ENCODE measurements around the gene MUC5B.
"Not testable (repeated sequence)": the region's sequence is repeated elsewhere in the genome, so short reads cannot be mapped to it uniquely, and the experiment has no call there.

The MUC5B gene, protein sequence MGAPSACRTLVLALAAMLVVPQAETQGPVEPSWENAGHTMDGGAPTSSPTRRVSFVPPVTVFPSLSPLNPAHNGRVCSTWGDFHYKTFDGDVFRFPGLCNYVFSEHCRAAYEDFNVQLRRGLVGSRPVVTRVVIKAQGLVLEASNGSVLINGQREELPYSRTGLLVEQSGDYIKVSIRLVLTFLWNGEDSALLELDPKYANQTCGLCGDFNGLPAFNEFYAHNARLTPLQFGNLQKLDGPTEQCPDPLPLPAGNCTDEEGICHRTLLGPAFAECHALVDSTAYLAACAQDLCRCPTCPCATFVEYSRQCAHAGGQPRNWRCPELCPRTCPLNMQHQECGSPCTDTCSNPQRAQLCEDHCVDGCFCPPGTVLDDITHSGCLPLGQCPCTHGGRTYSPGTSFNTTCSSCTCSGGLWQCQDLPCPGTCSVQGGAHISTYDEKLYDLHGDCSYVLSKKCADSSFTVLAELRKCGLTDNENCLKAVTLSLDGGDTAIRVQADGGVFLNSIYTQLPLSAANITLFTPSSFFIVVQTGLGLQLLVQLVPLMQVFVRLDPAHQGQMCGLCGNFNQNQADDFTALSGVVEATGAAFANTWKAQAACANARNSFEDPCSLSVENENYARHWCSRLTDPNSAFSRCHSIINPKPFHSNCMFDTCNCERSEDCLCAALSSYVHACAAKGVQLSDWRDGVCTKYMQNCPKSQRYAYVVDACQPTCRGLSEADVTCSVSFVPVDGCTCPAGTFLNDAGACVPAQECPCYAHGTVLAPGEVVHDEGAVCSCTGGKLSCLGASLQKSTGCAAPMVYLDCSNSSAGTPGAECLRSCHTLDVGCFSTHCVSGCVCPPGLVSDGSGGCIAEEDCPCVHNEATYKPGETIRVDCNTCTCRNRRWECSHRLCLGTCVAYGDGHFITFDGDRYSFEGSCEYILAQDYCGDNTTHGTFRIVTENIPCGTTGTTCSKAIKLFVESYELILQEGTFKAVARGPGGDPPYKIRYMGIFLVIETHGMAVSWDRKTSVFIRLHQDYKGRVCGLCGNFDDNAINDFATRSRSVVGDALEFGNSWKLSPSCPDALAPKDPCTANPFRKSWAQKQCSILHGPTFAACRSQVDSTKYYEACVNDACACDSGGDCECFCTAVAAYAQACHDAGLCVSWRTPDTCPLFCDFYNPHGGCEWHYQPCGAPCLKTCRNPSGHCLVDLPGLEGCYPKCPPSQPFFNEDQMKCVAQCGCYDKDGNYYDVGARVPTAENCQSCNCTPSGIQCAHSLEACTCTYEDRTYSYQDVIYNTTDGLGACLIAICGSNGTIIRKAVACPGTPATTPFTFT (N-terminal part only)

DNA sequence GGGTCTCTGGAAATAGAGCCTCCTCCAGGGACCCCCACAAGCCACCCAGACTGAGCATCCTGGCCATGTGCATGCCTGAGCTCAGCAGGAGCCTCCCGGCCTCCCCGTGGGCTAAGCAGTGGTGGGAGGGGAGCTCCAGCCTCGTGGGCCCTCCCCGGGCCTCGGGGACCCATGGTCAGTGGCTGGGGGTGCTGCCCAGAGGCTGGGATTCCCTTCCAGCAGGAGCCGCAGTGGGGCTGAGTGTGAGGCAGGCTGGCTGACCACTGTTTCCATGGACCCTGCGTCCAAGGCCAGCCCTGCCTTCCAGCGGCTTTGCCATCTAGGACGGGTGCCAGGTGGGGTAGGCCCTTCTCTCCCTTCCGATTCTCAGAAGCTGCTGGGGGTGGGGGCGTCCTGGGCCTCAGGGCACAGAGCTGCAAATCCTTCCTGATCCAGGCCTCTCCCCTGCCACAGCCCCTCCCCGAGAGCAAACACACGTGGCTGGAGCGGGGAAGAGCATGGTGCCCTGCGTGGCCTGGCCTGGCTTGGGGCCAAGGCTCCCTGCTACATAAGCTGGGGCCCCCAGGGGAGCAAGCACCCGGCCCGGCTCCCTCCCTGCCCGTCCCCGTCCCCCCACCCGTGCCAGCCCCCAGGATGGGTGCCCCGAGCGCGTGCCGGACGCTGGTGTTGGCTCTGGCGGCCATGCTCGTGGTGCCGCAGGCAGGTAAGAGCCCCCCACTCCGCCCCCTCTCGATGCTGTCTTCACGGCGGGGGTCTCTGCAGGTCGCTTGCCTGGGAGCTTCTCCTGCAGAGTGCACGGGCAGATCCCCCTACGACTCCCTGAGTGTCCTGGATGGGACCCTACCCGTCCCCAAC, at the start of gene MUC5B:
Gene MUC5B, plus strand, starts transcription at position 576 of the 855 bp plus-strand sequence. Its CDS starts 58 bp downstream, at position 634.
- Histone ChIP-seq H3K36me3 (ENCODE audit: insufficient read depth, low read length) (no peaks in the 10 kb centered on the region), H3K9ac (ENCODE audit: low read depth, low read length) (no peak within 1 kb of the TSS), H3K9me3 (ENCODE audit: control insufficient read depth, insufficient read depth, low read length) (no peaks in the 10 kb centered on the region), H3K4me1 (ENCODE audit: insufficient read depth, low read length) (no peaks in the 10 kb centered on the region; the same call in 1 of the 2 replicates)

DNA sequence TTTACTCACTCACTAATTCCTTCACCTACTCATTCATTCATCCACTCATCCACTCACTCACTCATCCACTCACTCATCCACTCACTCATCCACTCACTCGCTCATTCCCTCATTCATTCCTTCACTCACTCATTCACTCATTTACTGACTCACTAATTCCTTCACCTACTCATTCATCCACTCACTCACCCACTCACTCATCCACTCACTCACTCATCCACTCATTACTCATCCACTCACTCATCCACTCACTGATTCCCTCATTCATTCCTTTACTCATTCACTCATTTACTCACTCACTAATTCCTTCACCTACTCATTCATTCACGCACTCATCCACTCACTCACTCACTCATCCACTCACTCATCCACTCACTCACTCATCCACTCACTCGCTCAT, 49.5 kb upstream of the MUC5B start:
- H3K4me1 ChIP-seq (ENCODE audit: insufficient read depth, low read length); H3K36me3 ChIP-seq (ENCODE audit: insufficient read depth, low read length); H3K9me3 ChIP-seq (ENCODE audit: control insufficient read depth, insufficient read depth, low read length); H3K9ac ChIP-seq (ENCODE audit: low read depth, low read length): not testable (repeated sequence)

DNA sequence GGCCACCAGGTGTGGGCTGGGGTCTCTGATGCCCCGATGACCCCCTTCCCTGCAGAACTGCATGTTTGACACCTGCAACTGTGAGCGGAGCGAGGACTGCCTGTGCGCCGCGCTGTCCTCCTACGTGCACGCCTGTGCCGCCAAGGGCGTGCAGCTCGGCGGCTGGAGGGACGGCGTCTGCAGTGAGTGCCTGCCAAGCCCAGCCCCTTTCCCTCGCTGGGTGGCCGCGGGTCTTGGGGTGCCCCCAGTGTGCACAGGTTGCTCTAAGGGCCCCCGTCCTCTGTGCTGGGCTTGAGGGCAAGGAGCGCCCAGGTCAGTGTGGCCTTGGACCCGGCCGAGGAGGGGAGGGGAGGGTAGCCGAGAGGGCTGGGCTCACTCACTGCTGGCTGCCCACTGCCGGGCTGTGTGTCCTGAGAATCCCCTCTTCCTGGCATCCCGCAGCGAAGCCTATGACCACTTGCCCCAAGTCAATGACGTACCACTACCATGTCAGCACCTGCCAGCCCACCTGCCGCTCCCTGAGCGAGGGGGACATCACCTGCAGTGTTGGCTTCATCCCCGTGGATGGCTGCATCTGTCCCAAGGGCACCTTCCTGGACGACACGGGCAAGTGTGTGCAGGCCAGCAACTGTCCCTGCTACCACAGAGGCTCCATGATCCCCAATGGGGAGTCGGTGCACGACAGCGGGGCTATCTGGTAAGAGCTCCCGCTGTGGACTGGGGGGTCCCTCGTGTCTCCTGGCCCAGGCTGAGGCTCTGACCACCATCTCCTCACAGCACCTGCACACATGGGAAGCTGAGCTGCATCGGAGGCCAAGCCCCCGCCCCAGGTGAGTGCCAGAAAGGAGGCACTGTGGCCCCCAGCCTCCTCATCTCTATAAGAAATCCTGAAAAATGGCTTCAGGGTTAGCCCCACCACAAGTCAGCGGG, 48.2 kb upstream of the MUC5B start:
- no peaks in the 10 kb centered on the region for H3K36me3 ChIP-seq (ENCODE audit: insufficient read depth, low read length)
- H3K9me3 ChIP-seq (ENCODE audit: control insufficient read depth, insufficient read depth, low read length): no peaks in the 10 kb centered on the region
- H3K4me1 ChIP-seq (ENCODE audit: insufficient read depth, low read length): no peaks in the 10 kb centered on the region
- H3K9ac ChIP-seq (ENCODE audit: low read depth, low read length): no peak overlapping the region

DNA sequence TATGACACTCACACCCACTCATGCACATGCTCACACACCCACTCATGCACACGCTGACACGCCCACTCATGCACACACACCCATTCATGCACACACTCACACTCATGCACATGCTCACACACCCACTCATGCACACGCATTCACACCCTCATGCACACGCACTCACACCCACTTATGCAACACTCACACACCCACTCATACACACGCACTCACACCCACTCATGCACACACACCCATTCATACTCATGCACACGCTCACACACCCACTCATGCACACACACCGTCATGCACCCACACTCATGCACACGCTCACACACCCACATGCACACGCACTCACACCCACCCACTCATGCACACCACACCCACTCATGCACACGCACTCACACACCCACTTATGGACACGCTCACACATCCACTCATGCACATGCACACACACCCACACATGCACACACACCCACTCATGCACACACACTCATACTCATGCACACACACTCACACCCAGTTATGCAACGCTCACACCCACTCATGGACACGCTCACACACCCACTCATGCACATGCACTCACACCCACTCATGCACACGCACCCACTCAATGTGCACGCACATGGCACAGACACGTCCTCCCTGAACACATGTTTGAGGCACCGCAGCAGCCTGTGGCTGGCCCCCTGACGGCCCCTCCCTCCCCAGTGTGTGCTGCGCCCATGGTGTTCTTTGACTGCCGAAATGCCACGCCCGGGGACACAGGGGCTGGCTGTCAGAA, 47.2 kb upstream of the MUC5B start:
- no peak overlapping the region for H3K9ac ChIP-seq (ENCODE audit: low read depth, low read length)
- H3K36me3 ChIP-seq (ENCODE audit: insufficient read depth, low read length): no peaks in the 10 kb centered on the region
- no peaks in the 10 kb centered on the region for H3K9me3 ChIP-seq (ENCODE audit: control insufficient read depth, insufficient read depth, low read length)
- no peaks in the 10 kb centered on the region for H3K4me1 ChIP-seq (ENCODE audit: insufficient read depth, low read length)

DNA sequence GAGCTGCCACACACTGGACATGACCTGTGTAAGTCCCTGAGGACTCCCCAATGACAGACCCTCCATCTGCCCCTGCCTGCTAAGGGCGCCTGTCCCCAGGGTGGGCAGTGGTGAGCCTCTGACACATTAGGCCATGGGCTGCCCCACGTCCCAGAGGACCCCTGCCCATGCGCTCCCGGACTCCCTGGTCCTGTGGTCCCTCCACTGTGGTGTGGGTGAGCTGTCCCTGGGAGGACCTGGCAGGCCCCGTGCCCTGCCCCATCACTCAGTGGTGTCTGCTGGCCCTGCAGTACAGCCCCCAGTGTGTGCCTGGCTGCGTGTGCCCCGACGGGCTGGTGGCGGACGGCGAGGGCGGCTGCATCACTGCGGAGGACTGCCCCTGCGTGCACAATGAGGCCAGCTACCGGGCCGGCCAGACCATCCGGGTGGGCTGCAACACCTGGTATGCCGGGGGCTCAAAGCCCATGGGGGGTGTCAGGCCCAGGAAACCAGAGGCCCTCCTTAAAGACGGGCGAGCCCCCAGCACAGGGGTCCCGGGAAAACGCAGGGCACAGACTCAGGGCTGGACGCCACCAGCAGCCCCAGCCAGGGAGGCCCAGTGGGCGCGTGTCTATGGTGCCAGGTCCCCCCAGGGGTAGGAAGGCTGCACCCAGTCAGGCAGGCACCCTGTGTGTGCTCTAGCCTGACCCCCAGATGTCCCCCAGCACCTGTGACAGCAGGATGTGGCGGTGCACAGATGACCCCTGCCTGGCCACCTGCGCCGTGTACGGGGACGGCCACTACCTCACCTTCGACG, 46.4 kb upstream of the MUC5B start:
- Histone ChIP-seq H3K9me3 (ENCODE audit: control insufficient read depth, insufficient read depth, low read length) (no peaks in the 10 kb centered on the region), H3K36me3 (ENCODE audit: insufficient read depth, low read length) (no peaks in the 10 kb centered on the region), H3K4me1 (ENCODE audit: insufficient read depth, low read length) (no peaks in the 10 kb centered on the region), H3K9ac (ENCODE audit: low read depth, low read length) (no peak overlapping the region)

DNA sequence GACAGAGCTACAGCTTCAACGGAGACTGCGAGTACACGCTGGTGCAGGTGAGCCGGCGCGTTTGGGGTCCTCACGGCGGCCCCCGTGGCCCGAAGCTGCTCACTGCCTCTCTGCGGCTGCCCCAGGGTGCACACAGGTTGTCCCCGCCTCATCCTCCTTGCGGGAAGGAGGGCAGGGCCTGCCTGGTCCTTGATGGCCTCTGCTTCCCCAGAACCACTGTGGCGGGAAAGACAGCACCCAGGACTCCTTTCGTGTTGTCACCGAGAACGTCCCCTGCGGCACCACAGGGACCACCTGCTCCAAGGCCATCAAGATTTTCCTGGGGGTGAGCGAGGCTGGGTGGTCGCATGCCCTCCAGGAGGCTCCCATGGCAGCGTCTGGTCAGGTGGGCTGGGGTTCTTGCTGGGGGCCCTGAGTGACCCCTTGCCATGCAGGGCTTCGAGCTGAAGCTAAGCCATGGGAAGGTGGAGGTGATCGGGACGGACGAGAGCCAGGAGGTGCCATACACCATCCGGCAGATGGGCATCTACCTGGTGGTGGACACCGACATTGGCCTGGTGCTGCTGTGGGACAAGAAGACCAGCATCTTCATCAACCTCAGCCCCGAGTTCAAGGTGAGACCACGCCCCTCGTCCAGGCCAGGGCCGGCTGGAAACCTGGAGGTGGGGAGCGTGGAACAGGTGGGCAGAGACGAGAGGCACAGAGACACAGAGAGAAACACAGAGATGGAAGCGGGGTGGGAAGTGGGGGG, 45.7 kb upstream of the MUC5B start:
- Histone ChIP-seq H3K9me3 (ENCODE audit: control insufficient read depth, insufficient read depth, low read length) (no peaks in the 10 kb centered on the region), H3K4me1 (ENCODE audit: insufficient read depth, low read length) (no peaks in the 10 kb centered on the region), H3K9ac (ENCODE audit: low read depth, low read length) (no peak overlapping the region), H3K36me3 (ENCODE audit: insufficient read depth, low read length) (no peaks in the 10 kb centered on the region)

DNA sequence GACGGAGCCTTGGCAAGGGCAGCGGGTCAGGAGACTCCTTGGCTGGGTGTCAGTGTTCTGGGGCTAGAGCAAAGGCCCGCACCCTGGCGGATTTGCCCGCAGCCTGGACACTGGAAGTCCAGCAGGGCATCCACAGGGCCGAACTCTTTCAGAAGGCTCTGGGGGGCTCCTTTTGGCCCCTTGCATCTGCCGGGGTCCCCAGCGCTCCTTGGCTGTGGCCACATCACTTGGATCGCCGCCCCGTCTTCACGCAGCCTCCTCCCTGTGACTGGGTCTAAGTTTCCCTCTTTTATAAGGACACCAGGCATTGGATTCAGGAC, 45.1 kb upstream of the MUC5B start:
- Histone ChIP-seq H3K9me3 (ENCODE audit: control insufficient read depth, insufficient read depth, low read length) (no peaks in the 10 kb centered on the region), H3K36me3 (ENCODE audit: insufficient read depth, low read length) (no peaks in the 10 kb centered on the region), H3K9ac (ENCODE audit: low read depth, low read length) (no peak overlapping the region), H3K4me1 (ENCODE audit: insufficient read depth, low read length) (no peaks in the 10 kb centered on the region)

DNA sequence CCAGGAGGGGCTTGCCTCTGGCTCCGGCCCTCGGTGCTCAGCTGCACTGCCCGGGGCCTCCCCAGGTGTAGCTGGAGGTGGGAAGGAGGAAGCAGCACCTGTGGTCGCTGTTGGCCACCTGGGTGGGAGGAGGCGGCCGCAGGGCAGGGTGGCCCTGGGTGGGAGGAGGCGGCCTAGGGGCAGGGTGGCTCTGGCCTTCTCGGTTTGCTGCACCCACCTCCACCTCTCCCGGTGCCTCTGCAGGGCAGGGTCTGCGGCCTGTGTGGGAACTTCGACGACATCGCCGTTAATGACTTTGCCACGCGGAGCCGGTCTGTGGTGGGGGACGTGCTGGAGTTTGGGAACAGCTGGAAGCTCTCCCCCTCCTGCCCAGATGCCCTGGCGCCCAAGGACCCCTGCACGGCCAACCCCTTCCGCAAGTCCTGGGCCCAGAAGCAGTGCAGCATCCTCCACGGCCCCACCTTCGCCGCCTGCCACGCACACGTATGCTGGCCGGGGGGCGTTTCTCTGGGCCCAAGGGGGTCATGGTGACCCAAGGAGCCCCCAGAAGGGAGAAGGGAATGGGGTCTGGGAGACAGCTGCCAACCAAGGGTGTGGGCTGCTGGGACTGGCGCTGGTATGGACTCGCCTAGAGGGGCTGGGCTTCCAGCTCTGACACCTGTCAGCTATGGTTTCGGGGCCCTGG, 44.5 kb upstream of the MUC5B start:
- H3K9me3 ChIP-seq (ENCODE audit: control insufficient read depth, insufficient read depth, low read length): no peaks in the 10 kb centered on the region
- no peak overlapping the region for H3K9ac ChIP-seq (ENCODE audit: low read depth, low read length)
- no peaks in the 10 kb centered on the region for H3K36me3 ChIP-seq (ENCODE audit: insufficient read depth, low read length)
- H3K4me1 ChIP-seq (ENCODE audit: insufficient read depth, low read length): no peaks in the 10 kb centered on the region

DNA sequence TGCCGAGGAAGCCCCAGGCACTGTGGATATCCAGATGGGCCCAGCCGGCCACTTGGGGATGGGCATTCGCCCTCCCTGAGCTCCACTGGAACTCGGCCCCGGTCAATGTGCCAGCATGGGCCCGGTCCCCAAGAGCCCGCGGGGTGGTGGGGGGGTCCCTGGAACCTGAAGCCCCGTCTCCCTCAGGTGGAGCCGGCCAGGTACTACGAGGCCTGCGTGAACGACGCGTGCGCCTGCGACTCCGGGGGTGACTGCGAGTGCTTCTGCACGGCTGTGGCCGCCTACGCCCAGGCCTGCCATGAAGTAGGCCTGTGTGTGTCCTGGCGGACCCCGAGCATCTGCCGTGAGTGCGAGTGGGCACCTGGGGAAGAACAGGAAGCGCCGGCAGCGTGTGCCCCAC, 44.0 kb upstream of the MUC5B start:
- Histone ChIP-seq H3K9ac (ENCODE audit: low read depth, low read length) (no peak overlapping the region), H3K36me3 (ENCODE audit: insufficient read depth, low read length) (no peaks in the 10 kb centered on the region), H3K9me3 (ENCODE audit: control insufficient read depth, insufficient read depth, low read length) (no peaks in the 10 kb centered on the region), H3K4me1 (ENCODE audit: insufficient read depth, low read length) (no peaks in the 10 kb centered on the region)

DNA sequence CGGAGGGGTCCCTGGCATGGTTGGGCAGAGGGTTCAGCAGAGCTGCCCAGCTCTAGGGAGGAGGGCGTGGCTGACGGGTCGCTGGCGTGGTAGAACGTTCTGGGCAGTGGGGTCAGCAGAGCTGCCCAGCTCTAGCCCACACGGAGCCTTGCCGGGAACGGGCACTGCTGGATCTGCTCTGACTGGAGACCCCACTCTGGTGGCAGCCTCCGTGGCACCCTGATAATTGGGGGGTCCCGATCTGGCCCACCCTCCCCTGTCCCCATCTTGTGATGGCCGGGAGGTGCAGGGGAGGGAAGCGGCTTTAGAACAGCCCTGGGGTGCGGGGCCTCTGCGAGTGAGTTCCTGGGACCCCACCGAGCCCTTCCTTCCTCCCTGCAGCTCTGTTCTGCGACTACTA, 43.2 kb upstream of the MUC5B start:
- no peaks in the 10 kb centered on the region for H3K4me1 ChIP-seq (ENCODE audit: insufficient read depth, low read length)
- no peaks in the 10 kb centered on the region for H3K9me3 ChIP-seq (ENCODE audit: control insufficient read depth, insufficient read depth, low read length)
- no peaks in the 10 kb centered on the region for H3K36me3 ChIP-seq (ENCODE audit: insufficient read depth, low read length)
- H3K9ac ChIP-seq (ENCODE audit: low read depth, low read length): no peak overlapping the region

DNA sequence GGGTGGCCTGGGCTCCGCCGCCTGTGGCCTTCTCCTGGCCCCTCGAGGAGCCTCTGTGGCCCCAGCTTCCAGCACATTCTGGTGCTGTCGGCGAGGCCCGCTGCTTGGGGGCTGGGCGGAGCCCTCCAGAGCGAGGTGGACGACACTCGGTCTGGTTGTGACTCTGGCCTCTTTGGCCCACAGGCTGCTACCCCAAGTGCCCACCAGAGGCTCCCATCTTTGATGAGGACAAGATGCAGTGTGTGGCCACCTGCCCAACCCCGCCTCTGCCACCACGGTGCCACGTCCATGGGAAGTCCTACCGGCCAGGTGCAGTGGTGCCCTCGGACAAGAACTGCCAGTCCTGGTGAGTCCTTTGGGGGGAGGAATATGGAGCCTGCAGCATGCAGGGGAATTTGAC, 42.7 kb upstream of the MUC5B start:
- Histone ChIP-seq H3K36me3 (ENCODE audit: insufficient read depth, low read length) (no peaks in the 10 kb centered on the region), H3K9me3 (ENCODE audit: control insufficient read depth, insufficient read depth, low read length) (no peaks in the 10 kb centered on the region), H3K9ac (ENCODE audit: low read depth, low read length) (no peak overlapping the region)

More for the DNA sequence above, 42.7 kb upstream of the MUC5B start:
- H3K4me1 ChIP-seq (ENCODE audit: insufficient read depth, low read length): no peaks in the 10 kb centered on the region
